IMR-90 (cell line): ENCODE data around the gene EPHB6. TPM values are rescaled to one million over a fixed set of nuclear protein-coding genes. Genes with fewer than 3 reads are reported as not detected.

ENCODE experiments used
- ATAC-seq: fragments of 200-7000 bp; cut with Tn5 transposase; 2 replicates; pipeline ENCODE4 v1.9.1; 2020; ENCODE audit warnings: low read depth, mild to moderate bottlenecking, moderate library complexity
- BruUV-seq: library from RNA; stranded (reverse); fragments of 400-500 nt; replicated peaks from 2 replicates; lab custom pipeline; 2021; lab: Mats Ljungman, UMichigan
- CTCF ChIA-PET: fragments of 300-600 bp; formaldehyde crosslinking; extraction: SDS; loops from one replicate; lab custom pipeline; 2021; ENCODE audit warnings: antibody characterized with exemption; lab: Yijun Ruan, JAX
- POLR2A ChIA-PET: fragments of 300-600 bp; sonication (Branson Sonifier 250); formaldehyde crosslinking; loops from one replicate; lab custom pipeline; 2022; ENCODE audit warnings: antibody characterized with exemption; ENCODE audit not compliant: unreplicated experiment; lab: Charles Lee
- DNase-seq: peaks from one replicate; pipeline ENCODE4 v3.0.0; 2013
- H2AFZ ChIP-seq: replicated peaks from 2 replicates; pipeline ENCODE3; 2013; ENCODE audit warnings: low read length, mild to moderate bottlenecking; ENCODE audit not compliant: poor library complexity
- H2AK5ac ChIP-seq: 2 replicates; pipeline ENCODE4 v1.6.1; 2013; ENCODE audit warnings: low read depth, low read length, inconsistent platforms
- H2AK9ac ChIP-seq: replicated peaks from 2 replicates; pipeline ENCODE3; 2013; ENCODE audit warnings: mild to moderate bottlenecking, low read depth, low read length, moderate library complexity; ENCODE audit not compliant: poor library complexity
- H2BK120ac ChIP-seq: 2 replicates; pipeline ENCODE4 v1.6.1; 2013; ENCODE audit warnings: low read depth, low read length, inconsistent platforms
- H2BK15ac ChIP-seq: 3 replicates; pipeline ENCODE4 v1.6.1; 2013; ENCODE audit warnings: low read depth, low read length, inconsistent platforms
- H2BK20ac ChIP-seq: 2 replicates; pipeline ENCODE4 v1.6.1; 2013; ENCODE audit warnings: low read depth, mild to moderate bottlenecking, inconsistent platforms, low read length, moderate library complexity
- H2BK5ac ChIP-seq: 2 replicates; pipeline ENCODE4 v1.6.1; 2013; ENCODE audit warnings: mild to moderate bottlenecking, low read depth, low read length, inconsistent platforms; ENCODE audit not compliant: poor library complexity, severe bottlenecking
- H3K14ac ChIP-seq: replicated peaks from 2 replicates; pipeline ENCODE4 v1.6.1; 2013; ENCODE audit warnings: low read depth, low read length, inconsistent platforms
- H3K18ac ChIP-seq: 2 replicates; pipeline ENCODE4 v1.6.1; 2013; ENCODE audit warnings: low read depth, low read length, control low read depth
- H3K23ac ChIP-seq: 2 replicates; pipeline ENCODE4 v1.6.1; 2013; ENCODE audit warnings: low read depth, low read length, inconsistent platforms
- H3K27ac ChIP-seq: 2 replicates; pipeline ENCODE4 v1.5.1; 2013; ENCODE audit warnings: mild to moderate bottlenecking, control low read depth, low read length; ENCODE audit not compliant: insufficient read depth
- H3K27me3 ChIP-seq: 2 replicates; pipeline ENCODE4 v1.6.1; 2013; ENCODE audit warnings: low read length; ENCODE audit not compliant: control insufficient read depth, insufficient read depth
- H3K36me3 ChIP-seq: 2 replicates; pipeline ENCODE4 v1.6.1; 2013; ENCODE audit warnings: low read length, mixed read lengths; ENCODE audit not compliant: control insufficient read depth, insufficient read depth
- H3K4ac ChIP-seq: 2 replicates; pipeline ENCODE4 v1.6.1; 2013; ENCODE audit warnings: low read depth, low read length, inconsistent platforms
- H3K4me1 ChIP-seq: 2 replicates; pipeline ENCODE4 v1.6.1; 2013; ENCODE audit warnings: low read length, mixed read lengths; ENCODE audit not compliant: control insufficient read depth, insufficient read depth
- H3K4me2 ChIP-seq: 2 replicates; pipeline ENCODE4 v1.6.1; 2013; ENCODE audit warnings: low read depth, mild to moderate bottlenecking, control low read depth, low read length, moderate library complexity
- H3K4me3 ChIP-seq: 2 replicates; pipeline ENCODE4 v1.5.1; 2013; ENCODE audit warnings: low read depth, mild to moderate bottlenecking, control low read depth, low read length, moderate library complexity; ENCODE audit not compliant: insufficient read depth
- H3K56ac ChIP-seq: 2 replicates; pipeline ENCODE4 v1.6.1; 2013; ENCODE audit warnings: low read length, inconsistent platforms; ENCODE audit not compliant: insufficient read depth; ENCODE audit errors: extremely low read depth
- H3K79me1 ChIP-seq, 2 experiments: 2 replicates each; pipeline ENCODE4 v1.6.1; 2013; ENCODE audit warnings: low read length in 2 of 2, inconsistent platforms in 1 of 2, low read depth in 1 of 2
- H3K9ac ChIP-seq: 2 replicates; pipeline ENCODE4 v1.6.1; 2013; ENCODE audit warnings: low read depth, low read length, control low read depth
- H3K9me1 ChIP-seq: 2 replicates; pipeline ENCODE4 v1.6.1; 2013; ENCODE audit warnings: low read length, inconsistent platforms; ENCODE audit not compliant: insufficient read depth
- H3K9me3 ChIP-seq: 2 replicates; pipeline ENCODE4 v1.6.1; 2013; ENCODE audit warnings: low read length; ENCODE audit not compliant: control insufficient read depth, insufficient read depth
- H4K20me1 ChIP-seq: 2 replicates; pipeline ENCODE4 v1.6.1; 2013; ENCODE audit warnings: low read length, inconsistent platforms; ENCODE audit not compliant: insufficient read depth
- H4K5ac ChIP-seq: 2 replicates; pipeline ENCODE4 v1.6.1; 2013; ENCODE audit warnings: mild to moderate bottlenecking, low read depth, low read length, control low read depth
- H4K8ac ChIP-seq, 2 experiments: 2 replicates each; pipeline ENCODE4 v1.6.1; 2013; ENCODE audit warnings: low read depth in 2 of 2, low read length in 2 of 2, control low read depth in 1 of 2, inconsistent platforms in 1 of 2
- H4K91ac ChIP-seq: 2 replicates; pipeline ENCODE4 v1.6.1; 2013; ENCODE audit warnings: low read depth, low read length, inconsistent platforms; ENCODE audit not compliant: insufficient read depth
- BHLHE40 ChIP-seq: fragments of 150-350 bp; IDR thresholded peaks from 2 replicates; pipeline ENCODE4 v1.6.1; 2016; ENCODE audit warnings: mild to moderate bottlenecking, low read depth, low read length
- CEBPB ChIP-seq: IDR thresholded peaks from 2 replicates; pipeline ENCODE4 v1.6.1; 2012; ENCODE audit warnings: low read depth, low read length, improper control_type of control experiment
- CHD1 ChIP-seq: IDR thresholded peaks from 2 replicates; pipeline ENCODE4 v1.6.1; 2012; ENCODE audit warnings: low read depth, low read length, improper control_type of control experiment
- ELK1 ChIP-seq: fragments of 150-350 bp; IDR thresholded peaks from 2 replicates; pipeline ENCODE4 v1.6.1; 2016; ENCODE audit warnings: low read depth, mild to moderate bottlenecking, low read length, moderate library complexity, borderline replicate concordance
- FOS ChIP-seq: fragments of 150-350 bp; IDR thresholded peaks from 2 replicates; pipeline ENCODE4 v1.6.1; 2016; ENCODE audit warnings: low read depth, low read length
- MAFK ChIP-seq: IDR thresholded peaks from 2 replicates; pipeline ENCODE4 v1.6.1; 2012; ENCODE audit warnings: low read depth, low read length, improper control_type of control experiment
- MAZ ChIP-seq: IDR thresholded peaks from 2 replicates; pipeline ENCODE4 v1.6.1; 2012; ENCODE audit warnings: low read depth, mild to moderate bottlenecking, low read length, improper control_type of control experiment, moderate library complexity, borderline replicate concordance
- MXI1 ChIP-seq: IDR thresholded peaks from 2 replicates; pipeline ENCODE4 v1.6.1; 2012; ENCODE audit warnings: low read depth, mild to moderate bottlenecking, low read length, moderate library complexity, borderline replicate concordance
- NFE2L2 ChIP-seq: fragments of 150-350 bp; IDR thresholded peaks from 2 replicates; pipeline ENCODE4 v1.6.1; 2016; ENCODE audit warnings: low read depth, mild to moderate bottlenecking, low read length
- POLR2A ChIP-seq: IDR thresholded peaks from 2 replicates; pipeline ENCODE4 v1.6.1; 2012; ENCODE audit warnings: mild to moderate bottlenecking, low read depth, low read length
- RAD21 ChIP-seq: IDR thresholded peaks from 2 replicates; pipeline ENCODE4 v1.6.1; 2012; ENCODE audit warnings: low read length, improper control_type of control experiment
- RCOR1 ChIP-seq: IDR thresholded peaks from 2 replicates; pipeline ENCODE4 v1.6.1; 2012; ENCODE audit warnings: mild to moderate bottlenecking, low read length, improper control_type of control experiment; ENCODE audit not compliant: insufficient replicate concordance
- RFX5 ChIP-seq: IDR thresholded peaks from 2 replicates; pipeline ENCODE4 v1.8.0; 2012; ENCODE audit warnings: low read depth, mild to moderate bottlenecking, low read length, moderate library complexity
- SMC3 ChIP-seq: fragments of 150-350 bp; IDR thresholded peaks from 2 replicates; pipeline ENCODE4 v1.6.1; 2016; ENCODE audit warnings: low read depth, mild to moderate bottlenecking, antibody characterized with exemption, low read length, moderate library complexity
- WGBS, 2 experiments: methylation state at CpG; one replicate each; pipeline versions ENCODE4 v1.1.5 to v1.1.7; 2013; ENCODE audit warnings: missing lambda C conversion rate in 2 of 2; ENCODE audit not compliant: insufficient read length in 1 of 2; ENCODE audit errors: extremely low coverage in 2 of 2; 5-methylcytosine and 5-hydroxymethylcytosine counted together
- dilution Hi-C: fragments of 300-500 bp; cut with HindIII; formaldehyde crosslinking; loops from one replicate; pipeline ENCODE4 v1.14.3; 2018; ENCODE audit warnings: low sequenced_read_pairs; ENCODE audit not compliant: unreplicated experiment
- in situ Hi-C: fragments of 300-500 bp; cut with MboI; formaldehyde crosslinking; loops from 3 replicates; pipeline ENCODE4 v1.14.3; 2019; ENCODE audit warnings: low sequenced_read_pairs, inconsistent platforms, mixed read lengths
- intact Hi-C: fragments of 100-400 bp; cut with micrococcal nuclease; formaldehyde crosslinking; loops from 2 replicates; pipeline ENCODE4 v1.10.0; 2022
- polyA plus RNA-seq, 3 experiments: library from polyadenylated mRNA; depleted of rRNA; stranded (reverse); fragments of >200 nt; gene quantifications; 2 replicates each; pipeline ENCODE4 v1.2.3, GENCODE V29; 2012; ENCODE audit warnings: low replicate concordance in 1 of 3
- total RNA-seq: library from RNA; depleted of rRNA; stranded (reverse); fragments of >200 nt; gene quantifications from 2 replicates; pipeline ENCODE4 v1.2.3, GENCODE V29; 2012
- TF ChIP-seq, protein P1 (sequence below): conservative IDR thresholded peaks from 2 replicates; pipeline ENCODE4 v1.5.1; 2012; ENCODE audit warnings: mild to moderate bottlenecking, low read depth, low read length, improper control_type of control experiment
- TF ChIP-seq, protein P2 (sequence below): fragments of 150-350 bp; IDR thresholded peaks from 2 replicates; pipeline ENCODE4 v1.6.1; 2017; ENCODE audit warnings: mild to moderate bottlenecking, antibody characterized with exemption, low read length, low read depth

Gene EPHB6
- total and polyA plus RNA-seq, 2 of the 4 experiments (the other 2 are of a cell fraction): under 0.01 to 0.60 TPM

- TF ChIP-seq NFE2L2 (no peak), ELK1 (no peak), RAD21 (no peak), CHD1 (no peak), CEBPB (no peak), BHLHE40 (no peak), MAZ (no peak), SMC3 (no peak), MXI1 (no peak), FOS (no peak), MAFK (no peak), RFX5 (no peak), POLR2A (no peak), RCOR1 (no peak)
- TF ChIP-seq, protein P1, sequence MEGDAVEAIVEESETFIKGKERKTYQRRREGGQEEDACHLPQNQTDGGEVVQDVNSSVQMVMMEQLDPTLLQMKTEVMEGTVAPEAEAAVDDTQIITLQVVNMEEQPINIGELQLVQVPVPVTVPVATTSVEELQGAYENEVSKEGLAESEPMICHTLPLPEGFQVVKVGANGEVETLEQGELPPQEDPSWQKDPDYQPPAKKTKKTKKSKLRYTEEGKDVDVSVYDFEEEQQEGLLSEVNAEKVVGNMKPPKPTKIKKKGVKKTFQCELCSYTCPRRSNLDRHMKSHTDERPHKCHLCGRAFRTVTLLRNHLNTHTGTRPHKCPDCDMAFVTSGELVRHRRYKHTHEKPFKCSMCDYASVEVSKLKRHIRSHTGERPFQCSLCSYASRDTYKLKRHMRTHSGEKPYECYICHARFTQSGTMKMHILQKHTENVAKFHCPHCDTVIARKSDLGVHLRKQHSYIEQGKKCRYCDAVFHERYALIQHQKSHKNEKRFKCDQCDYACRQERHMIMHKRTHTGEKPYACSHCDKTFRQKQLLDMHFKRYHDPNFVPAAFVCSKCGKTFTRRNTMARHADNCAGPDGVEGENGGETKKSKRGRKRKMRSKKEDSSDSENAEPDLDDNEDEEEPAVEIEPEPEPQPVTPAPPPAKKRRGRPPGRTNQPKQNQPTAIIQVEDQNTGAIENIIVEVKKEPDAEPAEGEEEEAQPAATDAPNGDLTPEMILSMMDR: no peak
- TF ChIP-seq, protein P2, sequence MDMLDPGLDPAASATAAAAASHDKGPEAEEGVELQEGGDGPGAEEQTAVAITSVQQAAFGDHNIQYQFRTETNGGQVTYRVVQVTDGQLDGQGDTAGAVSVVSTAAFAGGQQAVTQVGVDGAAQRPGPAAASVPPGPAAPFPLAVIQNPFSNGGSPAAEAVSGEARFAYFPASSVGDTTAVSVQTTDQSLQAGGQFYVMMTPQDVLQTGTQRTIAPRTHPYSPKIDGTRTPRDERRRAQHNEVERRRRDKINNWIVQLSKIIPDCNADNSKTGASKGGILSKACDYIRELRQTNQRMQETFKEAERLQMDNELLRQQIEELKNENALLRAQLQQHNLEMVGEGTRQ: no peak
- BruUV-seq: no TSS peak
- CTCF ChIA-PET: no interaction called here
Observed at GRCh38 chr7:142884286-142884640, 29.4 kb downstream of the EPHB6 start.

More at GRCh38 chr7:142884286-142884640, 29.4 kb downstream of the EPHB6 start:
- Histone ChIP-seq H3K4me1 (no peaks in the 10 kb centered on the region), H3K4ac (no peak overlapping the region), H2BK5ac (no peak overlapping the region), H3K27ac (no peak overlapping the region), H4K20me1 (no peaks in the 10 kb centered on the region), H3K9me1 (no peaks in the 10 kb centered on the region), H4K5ac (no peak overlapping the region), H3K79me1 (no peaks in the 10 kb centered on the region), H3K9ac (no peak overlapping the region), H4K8ac (no peak overlapping the region), H4K91ac (no peak overlapping the region), H3K18ac (no peak overlapping the region), H3K9me3 (no peaks in the 10 kb centered on the region), H2BK15ac (no peak overlapping the region), H3K27me3 (no peaks in the 10 kb centered on the region), H3K56ac (no peak overlapping the region), H3K23ac (no peak overlapping the region), H3K4me2 (no peak overlapping the region), H2BK120ac (no peak overlapping the region), H2AFZ (no peak overlapping the region), H3K4me3 (no peak overlapping the region), H3K14ac (no peak overlapping the region), H2AK9ac (no peak overlapping the region), H3K36me3 (no peaks in the 10 kb centered on the region), H2AK5ac (no peak overlapping the region), H2BK20ac (no peak overlapping the region)
- ATAC-seq (no peak), DNase-seq (no peak)
- intact Hi-C loops: no loop called here
- WGBS, 2 experiments: 40% methylated on average over 1 of the region's 4 CpGs; no CpG with 5 or more reads in 1 of the 2 experiments
- in situ Hi-C loops: no loop called here
- POLR2A ChIA-PET: no interaction called here
- dilution Hi-C loops: no loop called here
